GM04504 (cell line): ENCODE results near the gene HIC1.
"Not testable (repeated sequence)": the region's sequence is repeated elsewhere in the genome, so short reads cannot be mapped to it uniquely, and the experiment has no call there.

Source experiments
- DNase-seq: peaks from one replicate; pipeline ENCODE4 v3.0.0-alpha.2; 2012; ENCODE audit warnings: low read depth

HIC1 gene

GRCh38 chr17:2054512-2055291, at the start of gene HIC1:
Gene HIC1 (plus strand): TSS chr17:2055103. CDS start chr17:2056691, 1,588 bp downstream.
- DNase-seq = no peak

DNA sequence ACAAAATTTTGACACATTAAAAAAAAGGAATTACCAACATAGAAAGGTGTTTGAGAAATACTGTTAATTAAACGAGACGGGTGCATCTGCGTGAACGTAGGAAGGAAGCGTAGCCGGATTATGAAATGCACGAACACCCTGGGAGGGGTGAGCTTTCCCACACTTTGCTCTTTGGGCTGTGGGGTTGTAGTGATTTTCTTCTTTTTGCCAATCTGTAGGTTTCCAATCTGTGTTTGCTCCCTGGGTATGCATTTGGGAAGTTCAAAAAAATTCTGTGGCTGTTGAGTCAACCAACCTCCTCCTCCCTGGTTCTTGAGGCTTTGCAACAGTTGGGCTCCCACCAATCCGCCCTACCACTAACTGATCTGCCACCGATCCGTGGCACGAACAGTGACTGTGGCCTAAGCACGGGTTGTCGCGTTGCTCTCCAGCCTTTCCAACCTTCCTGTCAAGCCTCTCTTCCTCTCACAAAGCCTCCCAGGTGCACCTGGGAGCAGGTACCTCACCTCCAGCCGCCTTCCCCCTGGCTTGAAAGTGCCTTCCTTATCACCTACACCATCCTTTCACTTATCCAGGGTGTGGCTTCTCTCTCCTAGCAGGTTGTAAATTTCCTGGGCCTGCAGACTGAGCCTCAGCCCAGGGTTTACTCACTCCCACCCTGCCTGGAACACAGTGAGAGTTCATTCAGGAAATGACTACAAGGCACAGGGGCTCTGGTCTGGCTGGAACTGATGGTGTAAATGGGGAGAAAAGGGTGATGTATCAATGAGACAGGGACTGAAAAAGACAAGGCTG, 46.4 kb upstream of the HIC1 start:
- no peak for DNase-seq

- no peak for DNase-seq
Measured at GRCh38 chr17:2009737-2010136, 45.2 kb upstream of the HIC1 start.

- peak; percentile 75 for DNase-seq
Measured at GRCh38 chr17:2011411-2012371, 43.2 kb upstream of the HIC1 start.

GRCh38 chr17:2012499-2012898, 42.4 kb upstream of the HIC1 start:
- no peak for DNase-seq

GRCh38 chr17:2013220-2013993, 41.5 kb upstream of the HIC1 start:
- not testable (repeated sequence) for DNase-seq

DNA sequence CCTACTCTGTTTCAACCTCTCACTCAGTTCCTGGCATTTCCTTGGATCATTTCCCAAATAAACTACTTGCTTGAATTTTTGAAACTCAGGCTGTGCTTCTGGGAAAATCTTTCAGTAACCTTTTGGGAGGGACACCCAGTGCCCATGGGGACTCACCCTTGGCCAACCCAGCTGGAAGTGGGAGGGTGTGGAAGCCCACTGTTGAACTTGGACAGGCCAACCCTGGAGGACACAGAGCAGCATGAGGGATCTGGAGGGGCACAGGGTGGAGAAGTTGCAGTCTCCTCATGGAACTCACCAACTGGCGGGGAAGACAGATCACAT, 40.9 kb upstream of the HIC1 start:
- DNase-seq = no peak

GRCh38 chr17:2015314-2015713, 39.6 kb upstream of the HIC1 start:
- no peak for DNase-seq

GRCh38 chr17:2016494-2016893, 38.4 kb upstream of the HIC1 start:
- DNase-seq = no peak

DNA sequence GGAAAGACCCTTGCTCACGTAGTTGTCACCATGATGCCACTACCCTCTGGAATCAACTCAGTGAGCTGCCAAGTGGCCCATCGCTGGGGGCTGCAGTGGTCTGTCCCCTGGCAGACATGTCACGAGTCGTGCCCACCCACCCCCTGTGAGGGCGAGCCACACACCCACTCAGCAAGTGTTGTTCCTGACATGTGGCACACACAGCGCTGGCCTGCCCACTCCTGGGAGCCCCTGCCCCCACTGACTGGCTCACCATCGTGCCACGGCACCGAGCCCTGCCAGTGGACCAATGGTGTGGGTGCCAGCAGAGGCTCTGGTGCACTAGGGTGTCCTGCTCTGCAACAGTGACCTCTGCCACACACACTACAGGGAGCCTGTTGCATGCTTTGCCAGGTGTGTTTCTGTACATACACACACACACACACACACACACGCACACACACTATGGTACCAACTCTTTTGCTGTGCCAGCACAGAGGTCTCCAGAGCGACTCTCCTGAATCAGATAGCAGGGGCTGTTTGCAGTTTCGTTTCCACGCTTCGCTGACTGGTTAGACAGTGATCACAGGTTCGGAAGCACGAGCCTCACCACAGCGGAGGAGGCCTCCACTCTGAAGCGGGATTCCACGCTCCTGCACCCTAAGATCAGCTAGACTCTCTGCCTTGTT, 37.5 kb upstream of the HIC1 start:
- DNase-seq = no peak

GRCh38 chr17:2018716-2019510, 36.0 kb upstream of the HIC1 start:
- no peak for DNase-seq

- DNase-seq = no peak
Measured at GRCh38 chr17:2019723-2020122, 35.2 kb upstream of the HIC1 start.

DNA sequence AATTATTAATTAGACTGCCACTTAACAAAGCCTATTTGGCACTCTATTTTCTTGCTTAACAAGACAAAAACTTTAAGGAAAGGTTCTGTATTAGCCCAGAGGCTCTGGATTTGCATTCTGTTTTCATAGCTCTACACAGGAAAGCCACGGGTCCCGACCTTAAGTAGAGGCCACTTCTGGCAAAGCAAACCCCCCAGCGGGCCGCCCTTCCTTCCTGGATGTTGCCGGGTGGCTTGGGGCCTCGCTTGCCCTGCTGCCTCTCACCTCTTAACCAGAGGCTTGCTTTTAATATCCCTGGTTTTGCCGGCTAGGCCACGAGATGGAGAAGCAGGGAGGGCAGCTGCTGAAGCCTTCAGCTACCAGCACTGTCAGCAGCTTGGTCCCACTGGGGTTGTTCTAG, 34.2 kb upstream of the HIC1 start:
- no peak for DNase-seq

DNA sequence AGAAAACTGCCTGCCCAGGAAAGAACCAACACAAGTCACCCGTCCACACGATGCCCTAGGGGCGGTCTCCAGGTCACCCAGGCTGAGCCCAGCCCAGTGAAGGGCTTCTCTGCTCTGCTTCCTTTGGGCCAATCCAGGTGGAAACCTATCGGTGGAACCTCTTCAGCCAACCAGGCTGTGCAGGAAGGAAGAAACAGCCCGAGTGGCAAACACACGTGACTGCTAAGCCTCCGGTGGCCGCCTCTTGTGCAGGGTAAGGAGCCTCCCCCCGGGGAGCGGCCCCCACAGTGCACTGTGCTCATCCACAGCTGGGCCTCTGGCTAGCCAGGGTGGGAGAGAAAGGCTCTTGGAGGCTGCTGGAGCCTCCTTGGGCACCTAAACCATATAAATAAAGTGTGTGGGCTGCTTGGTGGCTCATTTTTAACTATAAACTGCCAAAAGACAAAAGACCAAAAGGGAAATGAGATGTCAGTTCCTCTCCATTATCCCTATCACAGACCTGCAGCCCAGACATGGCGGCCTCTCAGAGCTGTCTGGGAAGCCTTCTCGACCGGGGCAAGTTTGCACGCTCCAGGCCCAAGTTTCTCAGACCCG, 32.2 kb upstream of the HIC1 start:
- no peak for DNase-seq

- DNase-seq = no peak
Measured at GRCh38 chr17:2023256-2023655, 31.6 kb upstream of the HIC1 start.

DNA sequence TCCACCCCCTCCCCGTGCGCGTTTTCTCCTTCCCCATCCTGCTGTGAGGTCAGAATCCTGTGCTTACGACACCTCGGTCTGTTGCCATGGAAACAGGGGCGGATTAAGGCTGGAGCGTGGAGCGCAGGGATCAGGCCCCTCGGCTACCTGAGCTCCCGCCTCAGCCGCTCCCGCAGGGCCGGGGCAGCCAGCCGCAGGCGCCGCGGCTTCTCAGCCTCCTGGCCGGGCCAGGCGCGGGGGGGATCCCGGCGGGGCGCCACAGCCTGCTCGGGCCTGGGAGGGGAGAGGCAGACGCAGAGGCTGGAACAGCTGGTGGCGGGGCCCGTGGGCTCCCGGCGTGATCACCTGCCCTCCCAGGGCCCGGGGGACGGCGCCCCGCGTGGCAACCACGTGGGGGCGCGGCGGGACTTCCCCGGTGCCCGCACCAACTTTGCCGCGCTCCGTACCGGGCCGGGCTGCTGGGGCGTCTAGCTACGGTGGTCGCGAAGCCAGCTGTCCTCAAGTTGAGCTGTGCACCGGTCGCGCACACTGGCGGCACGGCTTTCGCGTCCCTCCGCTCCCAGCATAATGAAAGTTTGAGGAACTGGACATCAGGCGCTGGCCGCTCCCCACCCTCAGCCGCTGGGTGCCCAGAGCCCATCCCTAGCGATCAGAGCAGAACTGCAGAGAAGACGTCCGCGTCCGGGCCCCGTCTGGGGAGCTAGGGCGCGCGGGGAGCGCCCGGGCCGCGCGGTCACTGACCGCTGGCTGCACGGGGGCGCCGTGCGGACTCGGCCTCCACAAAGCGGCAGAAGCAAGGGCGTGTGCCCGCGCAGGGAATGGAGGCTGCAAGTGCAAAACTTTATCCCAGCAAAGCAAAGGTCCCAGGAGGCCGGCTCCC, 31.0 kb upstream of the HIC1 start:
- no peak for DNase-seq

GRCh38 chr17:2024572-2025219, 30.2 kb upstream of the HIC1 start:
- DNase-seq = no peak

DNA sequence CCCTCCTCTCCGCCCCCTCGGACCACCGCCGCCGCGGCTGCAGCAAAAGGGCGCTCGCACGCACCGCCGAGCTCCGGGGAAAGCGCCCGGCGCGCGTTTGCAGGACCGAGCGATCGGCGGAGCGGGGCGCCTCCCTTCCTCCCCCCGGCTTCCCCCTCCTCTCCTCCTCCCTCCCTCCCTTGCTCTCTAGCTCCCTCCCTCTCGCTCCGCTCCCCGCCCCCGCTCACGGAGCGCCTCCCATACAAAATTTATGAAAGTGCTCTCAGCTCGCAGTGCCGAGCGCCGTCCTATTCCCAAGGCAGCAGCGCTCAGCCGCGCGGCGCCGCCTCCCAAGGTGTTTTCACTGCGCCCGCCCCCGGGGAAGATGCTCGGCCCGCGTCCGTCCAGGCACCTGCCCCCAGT, 29.7 kb upstream of the HIC1 start, which contains the start of gene RTN4RL1:
RTN4RL1 (minus strand) TSS at position 115 of the 402 bp plus-strand sequence. CDS start 469 bp downstream, outside the sequence.
- peak; percentile 79 for DNase-seq
